C4-2B (cell line): ENCODE measurements around the gene PLEKHH3.
A peak's percentile ranks its signal among the peaks of the same experiment; 100 is the strongest.

Experiments
- ZFX ChIP-seq: fragments of 450-650 bp; IDR thresholded peaks from 2 replicates; pipeline ENCODE4 v1.6.1; 2017
- TF ChIP-seq, protein P1 (sequence below): fragments of 450-650 bp; conservative IDR thresholded peaks from 2 replicates; pipeline ENCODE4 v1.5.1; 2017; ENCODE audit warnings: mild to moderate bottlenecking

GRCh38 chr17:42659079-42659931 lies 17.5 kb downstream of the PLEKHH3 start, which contains the start of gene TUBG2:
- TF ChIP-seq, protein P1, sequence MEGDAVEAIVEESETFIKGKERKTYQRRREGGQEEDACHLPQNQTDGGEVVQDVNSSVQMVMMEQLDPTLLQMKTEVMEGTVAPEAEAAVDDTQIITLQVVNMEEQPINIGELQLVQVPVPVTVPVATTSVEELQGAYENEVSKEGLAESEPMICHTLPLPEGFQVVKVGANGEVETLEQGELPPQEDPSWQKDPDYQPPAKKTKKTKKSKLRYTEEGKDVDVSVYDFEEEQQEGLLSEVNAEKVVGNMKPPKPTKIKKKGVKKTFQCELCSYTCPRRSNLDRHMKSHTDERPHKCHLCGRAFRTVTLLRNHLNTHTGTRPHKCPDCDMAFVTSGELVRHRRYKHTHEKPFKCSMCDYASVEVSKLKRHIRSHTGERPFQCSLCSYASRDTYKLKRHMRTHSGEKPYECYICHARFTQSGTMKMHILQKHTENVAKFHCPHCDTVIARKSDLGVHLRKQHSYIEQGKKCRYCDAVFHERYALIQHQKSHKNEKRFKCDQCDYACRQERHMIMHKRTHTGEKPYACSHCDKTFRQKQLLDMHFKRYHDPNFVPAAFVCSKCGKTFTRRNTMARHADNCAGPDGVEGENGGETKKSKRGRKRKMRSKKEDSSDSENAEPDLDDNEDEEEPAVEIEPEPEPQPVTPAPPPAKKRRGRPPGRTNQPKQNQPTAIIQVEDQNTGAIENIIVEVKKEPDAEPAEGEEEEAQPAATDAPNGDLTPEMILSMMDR: no peak
- peak; percentile 61; the same call in 1 of the 2 replicates for TF ChIP-seq ZFX
